Stimulated activated CD8-positive, alpha-beta memory T cell treated with anti-CD3 and anti-CD28 coated beads, Interleukin-15, amount 100 ng/mL, for 1 hour (primary cell): ENCODE results near the gene UQCR10.
"Not testable (repeated sequence)": the region's sequence is repeated elsewhere in the genome, so short reads cannot be mapped to it uniquely, and the experiment has no call there.

Experiments
- DNase-seq: peaks from one replicate; pipeline ENCODE4 v3.0.0-alpha.2; 2020; ENCODE audit warnings: low read depth

UQCR10 gene

GRCh38 chr22:29737251-29738117, 29.7 kb upstream of the UQCR10 start:
- DNase-seq: no peak

DNA sequence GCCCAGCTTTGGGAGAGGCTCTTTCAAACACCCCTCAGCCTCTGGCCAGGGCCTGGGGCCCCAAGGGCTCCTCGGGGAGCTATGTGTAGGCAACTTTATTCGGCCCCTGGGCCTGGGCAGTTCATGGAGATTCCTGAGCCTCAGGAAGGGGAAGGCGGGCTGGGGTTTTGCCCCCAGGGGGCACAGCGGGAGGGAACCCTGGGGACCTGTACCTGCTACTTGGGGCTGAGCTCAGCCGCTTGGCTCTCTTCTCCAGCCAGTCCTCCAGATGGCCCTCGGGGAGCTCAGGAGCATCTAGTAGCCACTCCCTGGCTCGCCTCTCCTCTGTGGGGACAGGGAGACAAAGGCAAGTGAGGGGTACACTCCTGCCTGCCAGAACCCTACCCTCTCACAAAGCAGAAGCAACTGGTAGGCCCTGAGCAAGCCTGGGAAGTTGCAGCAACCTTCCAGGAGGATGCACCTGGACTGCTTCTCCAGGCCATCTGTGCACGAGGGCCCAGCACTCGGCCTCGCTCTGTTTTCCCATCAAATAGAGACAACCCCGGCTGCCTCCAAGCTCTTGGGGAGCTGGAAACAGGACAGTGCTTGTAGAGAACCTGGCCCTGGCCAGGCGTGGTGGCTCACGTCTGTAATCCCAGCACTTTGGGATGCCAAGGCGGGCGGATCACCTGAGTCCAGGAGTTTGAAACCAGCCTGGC, 28.9 kb upstream of the UQCR10 start:
- DNase-seq: no peak

GRCh38 chr22:29739346-29739875, 27.8 kb upstream of the UQCR10 start:
- DNase-seq: no peak

- no peak for DNase-seq
Observed at GRCh38 chr22:29740216-29740615, 27.0 kb upstream of the UQCR10 start.

GRCh38 chr22:29741926-29742325, 25.2 kb upstream of the UQCR10 start:
- no peak for DNase-seq

- DNase-seq: no peak
Observed at GRCh38 chr22:29742326-29742725, 24.8 kb upstream of the UQCR10 start.

DNA sequence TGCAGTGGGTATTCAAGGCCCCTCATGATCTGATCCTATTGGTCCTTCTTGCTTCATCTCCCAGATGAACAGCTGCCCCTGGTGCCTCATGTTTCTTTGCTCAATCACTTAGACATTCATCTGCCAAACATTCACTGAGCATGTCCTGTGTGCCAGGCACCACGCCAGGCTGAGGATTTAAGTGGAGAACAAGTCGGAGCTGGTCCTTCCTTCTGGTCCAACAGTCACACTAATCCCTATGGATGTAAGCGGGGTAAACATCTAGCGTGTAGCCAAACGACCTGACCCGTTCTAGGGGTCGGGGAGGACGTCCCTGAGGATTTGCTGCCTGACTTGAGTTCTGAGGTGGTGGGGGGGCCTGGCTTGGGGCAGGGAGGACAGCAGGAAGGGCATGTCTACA, 22.3 kb upstream of the UQCR10 start:
- DNase-seq: no peak

DNA sequence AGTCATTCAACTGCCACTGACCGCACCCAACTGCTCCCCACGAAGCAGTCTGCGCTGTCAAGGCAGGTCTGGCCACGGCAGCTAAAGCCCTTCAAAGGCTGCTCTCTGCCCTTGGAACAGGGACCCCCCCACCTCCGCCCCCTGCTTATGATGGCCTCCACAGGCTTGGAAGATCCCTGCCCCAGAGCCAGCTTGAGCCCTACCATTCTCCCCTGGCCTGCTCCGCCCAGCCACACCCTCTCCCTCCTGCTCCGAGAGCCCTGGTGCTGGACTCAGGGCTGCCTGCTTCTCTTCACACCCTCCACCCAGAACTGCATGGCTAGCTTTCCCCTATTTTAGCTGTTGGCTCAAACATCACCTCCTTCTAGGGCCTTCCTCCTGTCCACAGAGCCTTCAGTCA, 19.3 kb upstream of the UQCR10 start:
- no peak for DNase-seq

DNA sequence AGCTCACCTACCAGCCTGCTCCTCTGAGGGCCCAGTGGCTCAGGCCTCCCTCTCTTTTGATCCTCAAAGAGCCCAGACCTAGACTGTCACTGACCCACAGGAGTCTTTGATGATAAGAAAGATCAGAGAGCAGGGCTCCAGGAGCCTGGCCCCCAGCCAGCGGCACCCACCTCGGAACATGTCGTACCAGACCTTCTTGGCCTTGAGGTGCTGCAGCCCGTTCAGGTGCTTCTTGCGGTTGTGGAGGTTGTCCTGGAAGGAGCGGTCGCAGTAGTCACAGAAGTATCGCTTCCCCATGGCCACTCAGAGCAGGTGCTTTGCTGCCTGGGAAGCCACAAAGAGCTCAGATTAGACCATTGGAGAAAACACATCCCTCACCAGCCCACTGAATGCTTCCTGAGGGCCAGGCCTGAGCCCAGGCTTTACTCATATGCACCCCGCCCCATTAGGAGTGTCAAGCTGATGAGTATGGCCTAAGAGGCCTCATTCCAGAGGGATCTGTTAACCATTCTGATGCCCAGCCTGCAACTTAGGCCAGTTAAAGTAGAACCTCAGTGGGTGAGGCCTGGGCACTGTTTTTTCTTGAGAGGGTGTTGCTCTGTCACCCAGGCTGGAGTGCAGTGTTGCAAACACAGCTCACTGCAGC, 18.8 kb upstream of the UQCR10 start:
- no peak for DNase-seq

- no peak for DNase-seq
Observed at GRCh38 chr22:29750029-29750428, 17.1 kb upstream of the UQCR10 start.

DNA sequence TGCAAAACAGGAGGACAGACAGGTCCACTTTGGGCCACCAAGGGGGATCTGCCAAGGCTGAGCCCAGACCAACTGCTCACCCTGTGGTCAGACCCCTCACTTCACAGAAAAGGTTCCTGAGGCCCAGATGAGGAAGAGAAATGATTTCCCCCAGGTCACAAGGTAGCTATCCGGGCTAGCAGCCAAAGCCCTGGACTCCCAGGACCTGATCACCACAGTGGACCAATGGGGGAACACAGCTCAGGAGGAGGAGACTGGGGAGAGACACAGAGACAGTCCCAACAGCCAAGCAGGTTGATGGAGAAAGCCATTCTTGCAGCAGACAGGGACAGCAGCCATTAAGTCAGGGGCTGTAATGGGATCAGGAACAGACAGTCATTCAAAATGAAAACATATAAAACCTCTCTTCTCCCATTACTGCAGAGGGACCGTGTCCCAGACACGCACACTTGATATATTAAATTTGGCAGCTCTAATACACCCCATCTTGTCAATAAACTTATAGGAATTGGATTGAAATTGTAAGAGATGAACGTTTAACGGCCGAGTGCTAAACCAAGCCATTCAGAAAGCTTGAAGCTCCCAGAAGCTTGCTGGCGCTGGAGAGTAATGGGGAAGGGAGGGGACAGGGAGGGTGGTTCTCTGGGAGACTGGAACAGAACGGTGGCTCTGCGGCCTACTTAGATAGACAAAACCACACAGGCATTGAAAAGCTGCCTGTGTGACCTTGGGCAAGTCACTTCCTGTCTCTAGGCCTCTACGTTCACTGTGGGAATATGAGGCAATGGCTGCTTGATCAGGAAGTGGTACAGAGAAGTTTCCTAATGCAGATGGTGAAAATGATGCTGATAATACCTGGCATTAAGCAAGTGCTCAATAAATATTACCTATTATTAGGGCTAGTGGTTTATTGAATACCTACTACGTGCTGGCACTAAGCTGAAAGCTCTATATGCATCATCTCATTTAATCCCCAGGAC, 16.3 kb upstream of the UQCR10 start:
- no peak for DNase-seq

- DNase-seq: no peak
Observed at GRCh38 chr22:29751669-29752068, 15.5 kb upstream of the UQCR10 start.

- no peak for DNase-seq
Observed at GRCh38 chr22:29753808-29754657, 13.1 kb upstream of the UQCR10 start.

- not testable (repeated sequence) for DNase-seq
Observed at GRCh38 chr22:29754658-29755395, 12.3 kb upstream of the UQCR10 start.

GRCh38 chr22:29755889-29756288, 11.3 kb upstream of the UQCR10 start:
- DNase-seq: no peak

GRCh38 chr22:29756341-29756740, 10.8 kb upstream of the UQCR10 start:
- no peak for DNase-seq

DNA sequence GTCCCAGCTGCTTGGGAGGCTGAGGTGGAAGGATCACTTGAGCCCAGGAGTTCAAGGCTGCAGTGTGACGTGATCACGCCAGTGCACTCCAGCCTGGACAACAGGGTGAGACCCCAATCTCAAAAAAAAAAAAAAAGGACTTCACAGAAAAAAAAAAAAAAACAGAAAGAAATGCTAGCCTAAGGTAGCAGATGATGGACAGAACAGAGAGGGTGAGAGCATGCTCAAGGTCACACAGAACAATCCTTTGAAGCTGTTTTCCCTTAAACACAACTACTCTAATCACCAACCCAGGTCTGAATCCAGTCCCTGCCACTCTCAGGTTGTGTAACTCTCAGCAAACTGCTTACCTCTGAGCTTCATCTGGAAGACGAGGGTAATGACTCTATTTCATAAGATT, 10.1 kb upstream of the UQCR10 start:
- DNase-seq: no peak

DNA sequence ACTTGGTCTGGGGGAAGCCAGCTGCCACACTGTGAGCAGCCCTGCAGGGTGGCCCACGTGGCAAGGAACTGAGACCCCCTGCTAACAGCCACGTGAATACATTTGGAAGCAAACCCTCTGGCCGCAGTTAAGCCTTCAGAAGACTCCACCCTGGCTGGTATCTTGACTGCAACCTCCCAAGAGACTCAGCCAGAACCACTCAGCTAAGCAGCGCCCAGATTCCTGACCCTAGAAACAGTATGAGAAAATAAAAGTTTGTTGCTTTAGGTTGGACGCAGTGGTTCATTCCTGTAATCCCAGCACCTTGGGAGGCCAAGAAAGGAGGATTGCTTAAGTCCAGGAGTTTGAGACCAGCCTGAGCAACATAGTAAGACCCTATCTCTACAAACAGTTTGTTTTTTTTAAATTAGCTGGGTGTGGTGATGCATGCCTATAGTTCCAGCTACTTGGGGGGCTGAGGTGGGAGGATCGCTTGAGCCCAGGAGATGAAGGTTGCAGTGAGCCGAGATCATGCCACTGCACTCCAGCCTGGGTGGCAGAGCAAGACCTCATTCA, 9.0 kb upstream of the UQCR10 start:
- DNase-seq: no peak

- no peak for DNase-seq
Observed at GRCh38 chr22:29758959-29759358, 8.2 kb upstream of the UQCR10 start.

- DNase-seq: no peak
Observed at GRCh38 chr22:29762263-29762662, 4.9 kb upstream of the UQCR10 start.
